ENCODE data around the gene GSKIP.

GRCh38 chr14:96318836-96319235 lies 44.5 kb upstream of the GSKIP start:
- TF ChIP-seq CTCF (IDR thresholded peaks at IDR 0.05; ENCODE audit: insufficient read depth, low read length, poor library complexity, severe bottlenecking): no peak
- no peak for TF ChIP-seq EZH2phosphoT487 (conservative IDR thresholded peaks at IDR 0.05; ENCODE audit: low read length)
